ENCODE measurements around the gene SH2D7.
A peak's percentile ranks its signal among the peaks of the same experiment; 100 is the strongest.

The SH2D7 gene

DNA sequence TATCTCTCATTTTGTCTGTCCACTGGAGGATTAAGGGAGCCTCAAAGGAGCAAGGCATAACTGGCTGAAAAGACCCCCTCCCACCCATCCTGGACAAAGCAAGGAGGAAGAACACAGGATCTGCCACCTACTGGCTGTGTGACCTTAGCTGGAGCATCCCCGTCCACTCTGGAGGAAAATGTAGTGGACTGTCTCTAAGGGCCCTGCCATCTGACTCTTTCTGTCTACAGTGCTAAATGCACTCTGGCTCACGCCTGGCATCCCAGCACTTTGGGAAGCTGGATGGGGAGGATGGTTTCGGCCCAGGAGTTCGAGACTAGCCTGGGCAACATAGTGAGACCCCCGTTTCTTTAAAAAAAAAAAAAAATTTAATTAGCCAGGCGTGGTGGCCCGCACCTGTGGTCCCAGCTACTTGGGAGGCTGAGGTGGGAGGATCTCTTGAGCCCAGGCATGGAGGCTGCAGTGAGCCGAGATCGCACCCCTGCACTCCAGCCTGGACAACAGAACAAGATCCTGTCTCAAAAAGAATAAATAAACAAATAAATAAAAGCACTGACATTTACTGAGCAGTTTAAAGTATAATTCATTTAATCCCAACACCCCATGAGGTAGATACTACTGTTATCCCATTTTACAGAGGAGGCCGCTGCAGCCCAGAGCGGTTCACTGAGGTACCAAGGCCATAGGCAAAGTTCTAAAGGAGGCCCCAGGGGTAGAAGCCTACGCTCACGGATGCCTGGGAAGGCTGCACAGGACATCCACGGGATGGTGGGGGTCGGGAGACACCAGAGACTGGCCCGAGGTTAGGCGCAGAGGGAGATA, 15.9 kb upstream of the SH2D7 start:
- Histone ChIP-seq H3K9me3 (ENCODE audit: insufficient read depth, low read length) (no peaks in the 10 kb centered on the region), H2AFZ (ENCODE audit: low read depth, low read length) (peak overlapping the region; percentile 63; the same call in 1 of the 2 replicates), H3K27me3 (ENCODE audit: low read depth, low read length) (peaks cover 12% of the 10 kb centered on the region; the same call in 1 of the 2 replicates), H4K20me1 (ENCODE audit: insufficient read depth, low read length) (peaks cover 6% of the 10 kb centered on the region; the same call in 1 of the 2 replicates), H3K27ac (ENCODE audit: low read length) (no peak overlapping the region), H3K4me3 (ENCODE audit: low read length) (peak overlapping the region; percentile 93), H3K4me2 (ENCODE audit: low read length) (peak overlapping the region; percentile 96), H3K79me2 (ENCODE audit: low read length) (no peaks in the 10 kb centered on the region), H3K36me3 (replicated peaks; ENCODE audit: low read depth, low read length) (peaks cover 6% of the 10 kb centered on the region), H3K4me1 (ENCODE audit: low read length) (peaks cover 9% of the 10 kb centered on the region; the same call in 1 of the 2 replicates), H3K9ac (ENCODE audit: low read length) (peak overlapping the region; percentile 62)
- TF ChIP-seq, protein P1, sequence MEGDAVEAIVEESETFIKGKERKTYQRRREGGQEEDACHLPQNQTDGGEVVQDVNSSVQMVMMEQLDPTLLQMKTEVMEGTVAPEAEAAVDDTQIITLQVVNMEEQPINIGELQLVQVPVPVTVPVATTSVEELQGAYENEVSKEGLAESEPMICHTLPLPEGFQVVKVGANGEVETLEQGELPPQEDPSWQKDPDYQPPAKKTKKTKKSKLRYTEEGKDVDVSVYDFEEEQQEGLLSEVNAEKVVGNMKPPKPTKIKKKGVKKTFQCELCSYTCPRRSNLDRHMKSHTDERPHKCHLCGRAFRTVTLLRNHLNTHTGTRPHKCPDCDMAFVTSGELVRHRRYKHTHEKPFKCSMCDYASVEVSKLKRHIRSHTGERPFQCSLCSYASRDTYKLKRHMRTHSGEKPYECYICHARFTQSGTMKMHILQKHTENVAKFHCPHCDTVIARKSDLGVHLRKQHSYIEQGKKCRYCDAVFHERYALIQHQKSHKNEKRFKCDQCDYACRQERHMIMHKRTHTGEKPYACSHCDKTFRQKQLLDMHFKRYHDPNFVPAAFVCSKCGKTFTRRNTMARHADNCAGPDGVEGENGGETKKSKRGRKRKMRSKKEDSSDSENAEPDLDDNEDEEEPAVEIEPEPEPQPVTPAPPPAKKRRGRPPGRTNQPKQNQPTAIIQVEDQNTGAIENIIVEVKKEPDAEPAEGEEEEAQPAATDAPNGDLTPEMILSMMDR (IDR thresholded peaks at IDR 0.05; ENCODE audit: low read depth, low read length) = no peak
- no peak for TF ChIP-seq EZH2phosphoT487 (IDR thresholded peaks at IDR 0.05; ENCODE audit: low read depth)

DNA sequence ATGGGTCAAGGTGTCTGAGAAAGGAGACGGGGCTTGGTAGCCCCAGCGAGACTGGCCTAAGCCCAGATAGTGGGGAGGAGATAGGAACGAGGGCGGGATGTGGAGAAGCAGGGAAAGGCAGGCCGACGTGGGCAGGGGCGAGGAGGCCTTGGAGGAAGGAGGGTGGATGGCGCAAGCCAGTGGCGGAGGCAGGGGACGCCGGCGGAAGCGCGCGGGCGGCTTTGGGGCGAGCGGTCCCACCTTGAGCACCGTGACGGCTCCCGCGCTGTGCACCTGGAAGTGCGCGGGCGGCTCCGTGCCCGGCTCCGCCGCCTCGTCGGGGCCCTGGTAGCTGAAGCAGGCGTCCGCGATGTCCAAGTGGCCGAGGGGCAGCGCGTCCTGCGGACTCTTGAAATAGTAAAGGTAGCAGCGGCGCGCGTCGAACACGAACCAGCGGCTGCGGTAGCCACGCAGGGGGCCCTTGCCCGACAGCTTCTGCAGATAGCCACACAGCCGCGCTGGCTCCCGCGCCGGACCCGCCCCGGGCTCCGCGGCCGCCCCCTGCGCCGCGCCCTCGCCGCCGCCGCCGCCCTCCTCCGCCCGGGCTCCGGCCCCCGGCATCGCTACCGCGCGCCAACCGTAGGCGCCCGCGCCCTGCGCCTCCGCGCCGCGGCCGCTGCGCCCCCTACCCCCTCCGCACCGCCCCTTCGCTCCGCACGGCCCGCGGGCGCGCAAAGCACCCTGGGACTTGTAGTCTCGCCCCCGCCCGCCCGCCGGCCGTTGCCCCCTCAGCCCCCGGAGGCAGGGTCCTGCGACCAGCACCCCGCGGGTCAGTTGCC, 15.1 kb upstream of the SH2D7 start, which contains the start of gene TBC1D2B:
Gene TBC1D2B, minus strand, starts transcription at position 659 of the 818 bp plus-strand sequence. Its CDS starts 59 bp downstream, at position 600.
- Histone ChIP-seq H3K4me1 (ENCODE audit: low read length) (peaks cover 10% of the 10 kb centered on the region), H2AFZ (ENCODE audit: low read depth, low read length) (peak within 1 kb of the TSS; percentile 97), H3K79me2 (ENCODE audit: low read length) (no peaks in the 10 kb centered on the region), H3K27ac (ENCODE audit: low read length) (no peak within 1 kb of the TSS), H3K27me3 (ENCODE audit: low read depth, low read length) (peaks cover 11% of the 10 kb centered on the region; the same call in 1 of the 2 replicates), H3K4me3 (ENCODE audit: low read length) (peak within 1 kb of the TSS; percentile 93), H3K4me2 (ENCODE audit: low read length) (peak within 1 kb of the TSS; percentile 96), H3K9me3 (ENCODE audit: insufficient read depth, low read length) (no peaks in the 10 kb centered on the region), H3K36me3 (replicated peaks; ENCODE audit: low read depth, low read length) (peaks cover 6% of the 10 kb centered on the region), H4K20me1 (ENCODE audit: insufficient read depth, low read length) (peaks cover 2% of the 10 kb centered on the region; the same call in 1 of the 2 replicates), H3K9ac (ENCODE audit: low read length) (peak within 1 kb of the TSS; percentile 62)
- TF ChIP-seq, protein P1 (IDR thresholded peaks at IDR 0.05; ENCODE audit: low read depth, low read length) = no peak
- TF ChIP-seq EZH2phosphoT487 (IDR thresholded peaks at IDR 0.05; ENCODE audit: low read depth) = no peak

DNA sequence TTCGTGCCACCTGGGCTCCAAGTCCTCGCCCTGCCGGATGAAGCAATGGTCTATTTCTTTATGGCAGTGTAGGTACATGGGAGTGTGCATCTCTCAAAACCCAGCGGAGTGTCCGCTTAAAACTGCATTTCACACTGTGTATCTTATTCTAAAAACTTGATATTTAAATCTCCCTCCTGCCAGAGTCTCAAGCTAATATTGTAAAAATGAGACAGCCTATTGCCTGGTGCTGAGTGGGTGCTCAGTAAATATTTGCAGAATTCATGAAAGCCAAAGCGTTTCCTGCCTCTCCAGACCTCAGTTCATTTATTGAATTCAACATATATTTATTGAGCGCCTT, 14.5 kb upstream of the SH2D7 start:
- Histone ChIP-seq H3K27ac (ENCODE audit: low read length) (no peak overlapping the region), H3K9me3 (ENCODE audit: insufficient read depth, low read length) (no peaks in the 10 kb centered on the region), H3K9ac (ENCODE audit: low read length) (peak overlapping the region; percentile 56), H3K4me2 (ENCODE audit: low read length) (peak overlapping the region; percentile 92), H2AFZ (ENCODE audit: low read depth, low read length) (peak overlapping the region; percentile 97), H3K4me1 (ENCODE audit: low read length) (peaks cover 15% of the 10 kb centered on the region), H4K20me1 (ENCODE audit: insufficient read depth, low read length) (no peaks in the 10 kb centered on the region), H3K79me2 (ENCODE audit: low read length) (no peaks in the 10 kb centered on the region), H3K36me3 (replicated peaks; ENCODE audit: low read depth, low read length) (peaks cover 6% of the 10 kb centered on the region), H3K4me3 (ENCODE audit: low read length) (peak overlapping the region; percentile 93), H3K27me3 (ENCODE audit: low read depth, low read length) (peaks cover 5% of the 10 kb centered on the region; the same call in 1 of the 2 replicates)
- TF ChIP-seq EZH2phosphoT487 (IDR thresholded peaks at IDR 0.05; ENCODE audit: low read depth) = no peak
- TF ChIP-seq, protein P1 (IDR thresholded peaks at IDR 0.05; ENCODE audit: low read depth, low read length) = no peak
